ENCODE results near the gene SP100.

- TF ChIP-seq CTCF (IDR thresholded peaks at IDR 0.05) (no peak), POLR2A (IDR thresholded peaks at IDR 0.05) (no peak)
Observed at GRCh38 chr2:230425377-230425776, 9.4 kb downstream of the SP100 start.
